ENCODE measurements around the gene TLN1.

The TLN1 gene

DNA sequence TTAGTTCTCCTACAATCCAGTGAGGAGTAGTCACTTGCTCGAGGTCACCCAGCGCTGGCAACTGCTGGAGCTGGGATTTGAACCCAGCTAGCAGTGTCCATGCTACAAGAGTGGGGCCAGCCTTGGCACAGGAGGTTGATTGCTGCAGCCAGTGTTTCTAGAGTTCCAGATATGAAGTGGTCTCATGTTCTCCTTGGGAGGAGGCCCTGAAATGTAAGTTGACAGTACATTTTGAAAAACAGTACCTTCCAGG is 73.1 kb downstream of the TLN1 start:
- Histone ChIP-seq H3K4me3 (replicated peaks; ENCODE audit: low read depth, low read length) (peak overlapping the region; percentile 96), H3K27me3 (replicated peaks; ENCODE audit: control insufficient read depth, insufficient read depth, low read length) (no peaks in the 10 kb centered on the region), H3K36me3 (ENCODE audit: control insufficient read depth, insufficient read depth, low read length) (peaks cover 12% of the 10 kb centered on the region)
- TF ChIP-seq, protein P1, sequence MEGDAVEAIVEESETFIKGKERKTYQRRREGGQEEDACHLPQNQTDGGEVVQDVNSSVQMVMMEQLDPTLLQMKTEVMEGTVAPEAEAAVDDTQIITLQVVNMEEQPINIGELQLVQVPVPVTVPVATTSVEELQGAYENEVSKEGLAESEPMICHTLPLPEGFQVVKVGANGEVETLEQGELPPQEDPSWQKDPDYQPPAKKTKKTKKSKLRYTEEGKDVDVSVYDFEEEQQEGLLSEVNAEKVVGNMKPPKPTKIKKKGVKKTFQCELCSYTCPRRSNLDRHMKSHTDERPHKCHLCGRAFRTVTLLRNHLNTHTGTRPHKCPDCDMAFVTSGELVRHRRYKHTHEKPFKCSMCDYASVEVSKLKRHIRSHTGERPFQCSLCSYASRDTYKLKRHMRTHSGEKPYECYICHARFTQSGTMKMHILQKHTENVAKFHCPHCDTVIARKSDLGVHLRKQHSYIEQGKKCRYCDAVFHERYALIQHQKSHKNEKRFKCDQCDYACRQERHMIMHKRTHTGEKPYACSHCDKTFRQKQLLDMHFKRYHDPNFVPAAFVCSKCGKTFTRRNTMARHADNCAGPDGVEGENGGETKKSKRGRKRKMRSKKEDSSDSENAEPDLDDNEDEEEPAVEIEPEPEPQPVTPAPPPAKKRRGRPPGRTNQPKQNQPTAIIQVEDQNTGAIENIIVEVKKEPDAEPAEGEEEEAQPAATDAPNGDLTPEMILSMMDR (IDR thresholded peaks at IDR 0.05; ENCODE audit: insufficient read depth, low read length, poor library complexity, severe bottlenecking), result no peak
- no peak for DNase-seq (ENCODE audit: extremely low read depth, insufficient read length)

DNA sequence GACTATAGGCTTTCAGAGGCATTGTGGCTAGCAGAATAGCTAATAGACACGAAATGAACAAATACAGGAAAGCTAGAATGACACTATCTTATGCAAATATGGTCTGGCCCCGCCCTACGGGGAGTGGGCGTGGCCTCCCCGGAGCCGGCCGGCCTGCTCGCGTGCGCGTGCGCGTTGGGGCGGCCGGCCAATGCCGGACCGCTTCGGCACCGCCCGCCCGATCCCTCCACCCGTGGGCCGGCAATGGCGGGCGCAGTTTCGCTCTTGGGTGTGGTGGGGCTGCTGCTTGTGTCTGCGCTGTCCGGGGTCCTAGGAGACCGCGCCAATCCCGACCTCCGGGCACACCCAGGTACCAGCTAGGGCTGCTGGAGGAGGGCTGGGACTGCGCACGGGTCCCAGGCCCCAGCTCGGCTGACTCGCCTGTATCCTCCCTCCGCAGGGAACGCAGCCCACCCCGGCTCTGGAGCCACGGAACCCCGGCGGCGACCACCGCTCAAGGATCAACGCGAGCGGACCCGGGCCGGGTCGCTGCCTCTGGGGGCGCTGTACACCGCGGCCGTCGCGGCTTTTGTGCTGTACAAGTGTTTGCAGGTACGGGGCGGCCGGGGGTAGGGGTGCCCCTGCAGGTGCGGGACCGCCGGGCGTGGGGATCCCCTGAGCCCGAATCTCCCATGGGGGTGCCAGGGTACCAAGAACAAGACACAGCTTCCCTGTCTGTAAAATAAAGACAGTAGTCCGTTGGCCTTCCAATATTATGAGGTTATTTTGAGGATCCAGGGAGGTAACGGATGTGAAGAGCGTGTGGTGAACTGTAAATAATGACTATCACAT is 73.6 kb downstream of the TLN1 start, which contains the start of gene CCDC107:
CCDC107 (plus strand) TSS at position 156 of the 831 bp plus-strand sequence; CDS start at position 244, 88 bp downstream.
- Histone ChIP-seq H3K4me3 (replicated peaks; ENCODE audit: low read depth, low read length) (peak within 1 kb of the TSS; percentile 96), H3K36me3 (ENCODE audit: control insufficient read depth, insufficient read depth, low read length) (peaks cover 12% of the 10 kb centered on the region), H3K27me3 (replicated peaks; ENCODE audit: control insufficient read depth, insufficient read depth, low read length) (no peaks in the 10 kb centered on the region)
- TF ChIP-seq, protein P1 (IDR thresholded peaks at IDR 0.05; ENCODE audit: insufficient read depth, low read length, poor library complexity, severe bottlenecking), result peak; percentile 82
- peak; percentile 90 for DNase-seq (ENCODE audit: extremely low read depth, insufficient read length)

DNA sequence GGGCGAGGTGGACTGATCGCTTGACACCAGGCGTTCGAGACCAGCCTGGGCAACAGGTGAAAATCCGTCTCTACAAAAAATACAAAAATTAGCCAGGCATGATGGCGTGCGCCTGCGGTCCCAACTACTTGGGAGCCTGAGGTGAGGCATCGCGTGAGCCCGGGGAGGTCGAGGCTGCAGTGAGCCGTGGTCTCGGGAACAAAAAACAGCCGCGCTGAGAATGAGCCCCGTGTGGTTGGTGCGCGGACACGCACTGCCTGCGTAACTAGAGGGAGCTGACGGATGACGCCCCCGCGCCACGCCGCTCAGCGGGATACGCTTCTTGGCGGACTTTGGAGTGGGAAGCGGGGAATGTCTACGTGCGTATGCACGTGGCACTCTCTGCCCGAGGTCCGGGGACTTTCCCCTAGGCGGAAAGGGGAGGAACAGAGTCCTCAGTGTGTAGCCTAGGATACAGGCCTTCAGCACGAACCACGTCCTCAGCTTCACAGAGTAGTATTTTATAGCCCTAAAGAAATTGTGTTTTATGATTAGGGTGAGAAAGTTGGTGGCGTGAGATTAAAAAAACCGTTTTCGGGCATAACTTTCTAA is 74.4 kb downstream of the TLN1 start, which contains the start of gene RMRP:
RMRP (minus strand) TSS at position 474 of the 591 bp plus-strand sequence.
- H3K36me3 ChIP-seq (ENCODE audit: control insufficient read depth, insufficient read depth, low read length), result peaks cover 12% of the 10 kb centered on the region
- TF ChIP-seq, protein P1 (IDR thresholded peaks at IDR 0.05; ENCODE audit: insufficient read depth, low read length, poor library complexity, severe bottlenecking), result peak; percentile 19
- no peaks in the 10 kb centered on the region for H3K27me3 ChIP-seq (replicated peaks; ENCODE audit: control insufficient read depth, insufficient read depth, low read length)
- DNase-seq (ENCODE audit: extremely low read depth, insufficient read length), result peak; percentile 94
- peak within 1 kb of the TSS; percentile 96 for H3K4me3 ChIP-seq (replicated peaks; ENCODE audit: low read depth, low read length)

DNA sequence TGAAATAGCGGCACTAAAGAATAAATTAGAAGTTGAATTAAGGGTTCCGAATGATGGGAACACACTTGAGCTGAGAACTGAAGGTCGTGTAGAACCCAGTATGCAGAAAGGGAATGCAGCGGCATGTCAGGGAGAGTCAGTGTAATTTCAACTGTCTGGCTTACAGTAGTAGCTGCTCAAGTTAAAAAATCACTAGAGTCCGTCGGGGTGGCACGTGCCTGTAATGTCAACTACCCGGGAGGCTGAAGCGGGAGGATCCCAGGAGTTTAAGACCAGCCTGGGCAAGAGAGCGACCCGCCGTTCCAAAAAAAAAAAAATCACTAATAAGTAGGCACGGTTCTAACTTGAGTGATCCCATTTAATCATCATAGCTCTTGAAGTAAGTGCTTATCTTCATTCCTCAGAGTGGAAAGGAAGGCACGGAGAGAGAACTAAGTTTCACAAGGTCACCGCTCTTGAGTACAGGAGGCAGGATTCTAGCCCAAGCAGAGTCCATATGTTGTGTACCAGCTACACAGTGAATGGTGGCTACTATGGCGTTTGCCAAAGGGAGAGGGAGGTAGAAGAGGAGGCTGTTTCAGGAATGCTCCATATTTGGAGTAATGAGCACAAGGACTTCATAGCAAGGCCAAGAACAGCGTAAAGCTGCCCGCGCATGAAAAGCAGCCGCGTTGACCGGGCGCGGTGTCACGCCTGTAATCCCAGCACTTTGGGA is 75.0 kb downstream of the TLN1 start:
- peaks cover 10% of the 10 kb centered on the region for H3K36me3 ChIP-seq (ENCODE audit: control insufficient read depth, insufficient read depth, low read length)
- DNase-seq (ENCODE audit: extremely low read depth, insufficient read length), result no peak
- H3K4me3 ChIP-seq (replicated peaks; ENCODE audit: low read depth, low read length), result no peak overlapping the region
- TF ChIP-seq, protein P1 (IDR thresholded peaks at IDR 0.05; ENCODE audit: insufficient read depth, low read length, poor library complexity, severe bottlenecking), result no peak
- no peaks in the 10 kb centered on the region for H3K27me3 ChIP-seq (replicated peaks; ENCODE audit: control insufficient read depth, insufficient read depth, low read length)

DNA sequence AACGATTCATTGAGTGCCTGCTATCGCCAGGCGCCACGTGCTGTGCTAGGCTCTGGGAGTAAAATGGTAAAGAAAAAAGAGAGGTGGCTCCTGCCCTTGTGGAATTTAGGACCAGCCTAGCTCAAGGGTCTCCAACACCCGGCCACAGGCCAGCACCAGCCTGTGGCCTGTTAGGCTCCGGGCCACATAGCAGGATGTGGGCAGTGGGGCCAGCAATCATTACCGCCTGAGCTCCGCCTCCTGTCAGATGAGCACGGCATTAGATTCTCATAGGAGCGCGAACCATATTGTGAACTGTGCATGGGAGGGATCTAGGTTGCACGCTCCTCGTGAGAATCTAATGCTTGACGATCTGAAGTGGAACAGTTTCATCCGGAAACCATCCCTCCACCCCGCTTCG is 75.6 kb downstream of the TLN1 start:
- TF ChIP-seq, protein P1 (IDR thresholded peaks at IDR 0.05; ENCODE audit: insufficient read depth, low read length, poor library complexity, severe bottlenecking), result no peak
- Histone ChIP-seq H3K4me3 (replicated peaks; ENCODE audit: low read depth, low read length) (no peak overlapping the region), H3K27me3 (replicated peaks; ENCODE audit: control insufficient read depth, insufficient read depth, low read length) (no peaks in the 10 kb centered on the region), H3K36me3 (ENCODE audit: control insufficient read depth, insufficient read depth, low read length) (peaks cover 9% of the 10 kb centered on the region)
- no peak for DNase-seq (ENCODE audit: extremely low read depth, insufficient read length)
